ENCODE results near the gene ECHS1.

- TF ChIP-seq CTCF (IDR thresholded peaks at IDR 0.05; ENCODE audit: control extremely low read depth in 1 of 3, insufficient read depth in 1 of 3, low read depth in 1 of 3, low read length in 3 of 3) (no peak), PHF8 (conservative IDR thresholded peaks at IDR 0.05; ENCODE audit: low read depth, low read length) (no peak)
Measured at GRCh38 chr10:133420028-133420427, 46.9 kb upstream of the ECHS1 start.
